Measurements from ENCODE around the gene ALPG.
"Not testable (repeated sequence)": the region's sequence is repeated elsewhere in the genome, so short reads cannot be mapped to it uniquely, and the experiment has no call there.

GRCh38 chr2:232446266-232446777 is 39.7 kb downstream of the ALPG start:
- not testable (repeated sequence) for TF ChIP-seq SP1 (IDR thresholded peaks at IDR 0.05); CTCF (IDR thresholded peaks at IDR 0.05; ENCODE audit: low read depth, low read length, missing input control); REST (IDR thresholded peaks at IDR 0.05); ZBTB33 (IDR thresholded peaks at IDR 0.05); TAF1 (conservative IDR thresholded peaks at IDR 0.05); JUND (IDR thresholded peaks at IDR 0.05); GABPA (IDR thresholded peaks at IDR 0.05 in 1 of 2, conservative IDR thresholded peaks at IDR 0.05 in 1 of 2); YY1 (IDR thresholded peaks at IDR 0.05); ATF3 (IDR thresholded peaks at IDR 0.05); MAX (IDR thresholded peaks at IDR 0.05); HNF4A (conservative IDR thresholded peaks at IDR 0.05); HNF4G (IDR thresholded peaks at IDR 0.05); EGR1 (IDR thresholded peaks at IDR 0.05; ENCODE audit: low read depth in 2 of 2)
- TF ChIP-seq RAD21 (IDR thresholded peaks at IDR 0.05), result peak in 1 of 2 donors; percentile 10

All from liver (tissue), 3 donors.